OCI-LY1 (cell line): ENCODE data around the gene NAA11.

Experiments used
- H2AFZ ChIP-seq: fragments of 200-600 bp; sonication (generic), shearing (Covaris generic); 2 replicates; pipeline ENCODE4 v1.6.0; 2014; ENCODE audit warnings: antibody characterized with exemption, mild to moderate bottlenecking, low read length
- H3F3A ChIP-seq: fragments of 200-600 bp; sonication (generic), shearing (Covaris generic); 2 replicates; pipeline ENCODE4 v1.6.0; 2014; ENCODE audit warnings: mild to moderate bottlenecking, antibody characterized with exemption, low read length, moderate library complexity; ENCODE audit not compliant: insufficient read depth
- H3K27ac ChIP-seq: fragments of 200-600 bp; sonication (generic); 2 replicates; pipeline ENCODE4 v1.5.1; 2014; ENCODE audit warnings: low read length, mixed run types, mild to moderate bottlenecking, low read depth; ENCODE audit not compliant: poor library complexity, severe bottlenecking
- H3K27me3 ChIP-seq: fragments of 200-600 bp; sonication (generic); 2 replicates; pipeline ENCODE4 v1.6.0; 2014; ENCODE audit warnings: antibody characterized with exemption, mild to moderate bottlenecking, low read length, moderate library complexity; ENCODE audit not compliant: insufficient read depth
- H3K36me3 ChIP-seq: fragments of 200-600 bp; sonication (generic); 2 replicates; pipeline ENCODE4 v1.6.1; 2014; ENCODE audit warnings: mild to moderate bottlenecking, antibody characterized with exemption, low read length, moderate library complexity, mixed read lengths; ENCODE audit not compliant: insufficient read depth
- H3K4me1 ChIP-seq: fragments of 200-600 bp; sonication (generic); 2 replicates; pipeline ENCODE4 v1.5.1; 2014; ENCODE audit warnings: mild to moderate bottlenecking, low read length, moderate library complexity; ENCODE audit not compliant: insufficient read depth, severe bottlenecking
- H3K4me2 ChIP-seq: fragments of 200-600 bp; sonication (generic), shearing (Covaris generic); 2 replicates; pipeline ENCODE4 v1.6.1; 2014; ENCODE audit warnings: low read length
- H3K4me3 ChIP-seq: fragments of 200-600 bp; sonication (generic); 2 replicates; pipeline ENCODE4 v1.5.1; 2014; ENCODE audit warnings: low read length, low read depth, mild to moderate bottlenecking, mixed read lengths; ENCODE audit not compliant: poor library complexity, severe bottlenecking
- H3K79me2 ChIP-seq: fragments of 200-600 bp; shearing (Covaris generic); 2 replicates; pipeline ENCODE4 v1.6.1; 2016; ENCODE audit warnings: mixed run types, low read length, mixed read lengths; ENCODE audit not compliant: insufficient read depth
- H3K9ac ChIP-seq: fragments of 200-600 bp; sonication (generic), shearing (Covaris generic); 2 replicates; pipeline ENCODE4 v1.6.1; 2014; ENCODE audit warnings: mild to moderate bottlenecking, low read length, mixed read lengths
- H3K9me2 ChIP-seq: fragments of 200-600 bp; sonication (generic), shearing (Covaris generic); 2 replicates; pipeline ENCODE4 v1.6.1; 2014; ENCODE audit warnings: low read depth, mild to moderate bottlenecking, low read length, mixed read lengths
- H3K9me3 ChIP-seq: fragments of 200-600 bp; shearing (Covaris generic); 2 replicates; pipeline ENCODE4 v1.6.1; 2014; ENCODE audit warnings: low read length, mixed read lengths
- H4K20me1 ChIP-seq: fragments of 200-600 bp; sonication (generic), shearing (Covaris generic); 2 replicates; pipeline ENCODE4 v1.6.0; 2016; ENCODE audit warnings: mild to moderate bottlenecking, low read length; ENCODE audit not compliant: insufficient read depth
- CTCF ChIP-seq: fragments of 200-600 bp; sonication (generic), shearing (Covaris generic); IDR thresholded peaks from 2 replicates; pipeline ENCODE4 v1.5.1; 2017; ENCODE audit warnings: mild to moderate bottlenecking, antibody characterized with exemption, low read length, moderate library complexity, mixed read lengths
- EZH2 ChIP-seq: fragments of 200-600 bp; sonication (generic), shearing (Covaris generic); IDR thresholded peaks from 2 replicates; pipeline ENCODE4 v1.8.0; 2017; ENCODE audit warnings: borderline replicate concordance, mixed run types, mild to moderate bottlenecking, antibody characterized with exemption, low read length, moderate library complexity, mixed read lengths

The NAA11 gene

GRCh38 chr4:79325864-79326328 is at the start of gene NAA11:
TSS of gene NAA11 (minus strand) at chr4:79326061. CDS start at chr4:79325877, 184 bp downstream.
- no peaks in the 10 kb centered on the region for H3K9me2 ChIP-seq
- TF ChIP-seq CTCF (no peak), EZH2 (no peak)
- H3K79me2 ChIP-seq: no peaks in the 10 kb centered on the region
- no peaks in the 10 kb centered on the region for H3F3A ChIP-seq
- H3K4me2 ChIP-seq: no peak within 1 kb of the TSS
- no peaks in the 10 kb centered on the region for H3K36me3 ChIP-seq
- no peak within 1 kb of the TSS for H2AFZ ChIP-seq
- no peak within 1 kb of the TSS for H3K9ac ChIP-seq
- no peaks in the 10 kb centered on the region for H4K20me1 ChIP-seq
- no peaks in the 10 kb centered on the region for H3K9me3 ChIP-seq
- H3K27me3 ChIP-seq: no peaks in the 10 kb centered on the region
- no peak within 1 kb of the TSS for H3K27ac ChIP-seq
- no peak within 1 kb of the TSS for H3K4me3 ChIP-seq
- H3K4me1 ChIP-seq: no peaks in the 10 kb centered on the region

- no peaks in the 10 kb centered on the region for H3K9me2 ChIP-seq
- TF ChIP-seq CTCF: no peak
- TF ChIP-seq EZH2: no peak
- no peaks in the 10 kb centered on the region for H3K79me2 ChIP-seq
- H3K9ac ChIP-seq: no peak overlapping the region
- no peaks in the 10 kb centered on the region for H3K9me3 ChIP-seq
- H3K4me2 ChIP-seq: no peak overlapping the region
- no peaks in the 10 kb centered on the region for H3K4me1 ChIP-seq
- H3K4me3 ChIP-seq: no peak overlapping the region
- H2AFZ ChIP-seq: no peak overlapping the region
- no peaks in the 10 kb centered on the region for H3F3A ChIP-seq
- no peaks in the 10 kb centered on the region for H3K27me3 ChIP-seq
- no peaks in the 10 kb centered on the region for H4K20me1 ChIP-seq
- H3K36me3 ChIP-seq: no peaks in the 10 kb centered on the region
- no peak overlapping the region for H3K27ac ChIP-seq
These were observed 44.2 kb upstream of the NAA11 start for GRCh38 chr4:79370026-79370425.

- no peak overlapping the region for H3K27ac ChIP-seq
These were observed 41.2 kb upstream of the NAA11 start for GRCh38 chr4:79367096-79367495.

More at GRCh38 chr4:79367096-79367495, 41.2 kb upstream of the NAA11 start:
- Histone ChIP-seq H3K27me3 (no peaks in the 10 kb centered on the region), H3K4me3 (no peak overlapping the region), H3K4me1 (no peaks in the 10 kb centered on the region), H3K9ac (no peak overlapping the region), H3F3A (no peaks in the 10 kb centered on the region), H3K4me2 (no peak overlapping the region), H4K20me1 (no peaks in the 10 kb centered on the region), H3K36me3 (no peaks in the 10 kb centered on the region), H3K9me2 (no peaks in the 10 kb centered on the region), H2AFZ (no peak overlapping the region), H3K9me3 (no peaks in the 10 kb centered on the region), H3K79me2 (no peaks in the 10 kb centered on the region)
- TF ChIP-seq CTCF (no peak), EZH2 (no peak)
